GM19025 (cell line): ENCODE measurements around the gene ENSA.
"Not testable (repeated sequence)": the region's sequence is repeated elsewhere in the genome, so short reads cannot be mapped to it uniquely, and the experiment has no call there.

Experiments
- ATAC-seq: cut with Tn5 transposase; IDR thresholded peaks from one replicate; pipeline ENCODE4 v1.9.1; 2021; ENCODE audit warnings: mild to moderate bottlenecking, low read depth, moderate library complexity; ENCODE audit not compliant: unreplicated experiment

Gene ENSA

GRCh38 chr1:150582371-150582770 is 47.0 kb downstream of the ENSA start:
- ATAC-seq = no peak

DNA sequence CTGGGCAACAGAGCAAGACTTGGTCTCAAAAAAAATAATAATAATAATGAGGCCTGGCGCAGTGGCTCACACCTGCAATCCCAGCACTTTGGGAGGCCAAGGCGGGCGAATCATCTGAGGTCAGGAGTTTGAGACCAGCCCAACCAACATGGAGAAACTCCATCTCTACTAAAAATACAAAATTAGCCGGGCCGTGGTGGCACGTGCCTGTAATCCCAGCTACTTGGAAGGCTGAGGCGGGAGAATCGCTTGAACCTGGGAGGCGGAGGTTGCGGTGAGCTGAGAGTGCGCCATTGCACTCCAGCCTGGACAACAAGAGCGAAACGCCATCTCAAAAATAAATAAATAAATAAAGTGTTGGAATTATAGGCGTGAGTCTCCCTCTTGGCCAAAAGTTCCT is 47.5 kb downstream of the ENSA start:
- ATAC-seq = not testable (repeated sequence)

GRCh38 chr1:150581437-150581836 is 48.0 kb downstream of the ENSA start:
- not testable (repeated sequence) for ATAC-seq

- not testable (repeated sequence) for ATAC-seq
Observed at GRCh38 chr1:150580966-150581365, 48.4 kb downstream of the ENSA start.

GRCh38 chr1:150579945-150580642 is 49.3 kb downstream of the ENSA start:
- ATAC-seq = no peak

- peak; percentile 81 for ATAC-seq
Observed at GRCh38 chr1:150579110-150579944, 50.1 kb downstream of the ENSA start, which contains the start of gene MCL1. Gene MCL1 (minus strand): TSS chr1:150579610. CDS start chr1:150579530, 80 bp downstream.

DNA sequence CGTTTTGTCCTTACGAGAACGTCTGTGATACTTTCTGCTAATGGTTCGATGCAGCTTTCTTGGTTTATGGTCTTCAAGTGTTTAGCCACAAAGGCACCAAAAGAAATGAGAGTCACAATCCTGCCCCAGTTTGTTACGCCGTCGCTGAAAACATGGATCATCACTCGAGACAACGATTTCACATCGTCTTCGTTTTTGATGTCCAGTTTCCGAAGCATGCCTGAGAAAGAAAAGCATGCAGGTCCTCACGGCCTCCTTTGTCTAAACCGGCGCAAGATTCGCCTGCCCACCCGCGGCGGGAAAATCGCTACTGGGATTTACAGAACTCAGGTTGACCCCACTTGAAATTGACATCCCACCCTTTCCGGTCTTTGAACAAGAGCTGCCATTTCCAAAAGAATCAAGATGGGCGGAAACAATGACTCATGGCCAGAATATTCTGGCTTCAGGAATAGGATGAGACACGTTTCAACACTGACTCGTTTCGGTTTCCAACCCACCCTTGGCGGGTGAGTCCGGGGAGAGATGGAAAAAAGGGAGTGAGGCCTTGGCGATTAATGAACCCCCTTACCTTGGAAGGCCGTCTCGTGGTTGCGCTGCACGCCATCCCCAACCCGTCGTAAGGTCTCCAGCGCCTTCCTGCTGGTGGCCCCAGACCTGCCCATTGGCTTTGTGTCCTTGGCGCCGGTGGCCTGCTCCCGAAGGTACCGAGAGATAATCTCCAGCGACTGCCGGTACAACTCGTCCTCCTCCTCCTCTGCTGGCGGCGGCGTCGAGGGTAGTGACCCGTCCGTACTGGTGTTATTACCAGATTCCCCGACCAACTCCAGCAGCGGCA is 50.9 kb downstream of the ENSA start:
- ATAC-seq = no peak

DNA sequence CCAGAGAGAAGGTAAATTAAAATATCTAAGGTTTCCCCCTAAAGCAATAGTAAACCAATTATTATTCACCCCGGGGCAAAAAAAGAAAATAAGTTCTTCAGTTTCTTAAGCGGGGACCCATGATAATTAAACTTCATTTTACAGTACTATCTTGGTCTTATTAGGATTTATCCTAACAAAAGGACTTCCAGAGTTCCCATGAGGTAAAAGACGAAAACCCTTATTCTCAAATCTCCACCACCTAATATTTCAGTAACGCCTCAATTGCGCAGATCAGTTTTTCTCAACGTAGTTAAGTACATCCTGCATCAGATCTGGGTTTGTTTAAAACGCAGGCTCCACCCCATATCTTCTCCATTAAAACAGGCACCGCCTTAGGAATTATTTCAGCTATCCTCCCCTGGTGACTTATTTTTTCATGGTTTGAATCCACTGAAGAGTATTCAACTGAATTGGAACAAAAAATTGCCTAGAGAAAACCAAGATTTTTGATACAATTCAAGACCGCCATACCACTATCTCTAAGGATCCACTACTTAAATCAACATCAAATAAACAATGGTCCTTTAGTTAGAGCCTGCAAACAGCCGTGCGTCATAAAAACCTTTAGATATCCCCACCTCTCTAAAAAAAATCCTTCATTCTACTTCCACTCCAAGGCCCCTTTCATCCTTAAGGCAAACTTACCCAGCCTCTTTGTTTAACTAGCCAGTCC is 51.7 kb downstream of the ENSA start:
- no peak for ATAC-seq

- ATAC-seq = no peak
Observed at GRCh38 chr1:150576794-150577556, 52.4 kb downstream of the ENSA start.

- no peak for ATAC-seq
Observed at GRCh38 chr1:150576367-150576711, 53.1 kb downstream of the ENSA start.

- no peak for ATAC-seq
Observed at GRCh38 chr1:150575518-150576366, 53.7 kb downstream of the ENSA start.

- no peak for ATAC-seq
Observed at GRCh38 chr1:150575072-150575489, 54.3 kb downstream of the ENSA start.

DNA sequence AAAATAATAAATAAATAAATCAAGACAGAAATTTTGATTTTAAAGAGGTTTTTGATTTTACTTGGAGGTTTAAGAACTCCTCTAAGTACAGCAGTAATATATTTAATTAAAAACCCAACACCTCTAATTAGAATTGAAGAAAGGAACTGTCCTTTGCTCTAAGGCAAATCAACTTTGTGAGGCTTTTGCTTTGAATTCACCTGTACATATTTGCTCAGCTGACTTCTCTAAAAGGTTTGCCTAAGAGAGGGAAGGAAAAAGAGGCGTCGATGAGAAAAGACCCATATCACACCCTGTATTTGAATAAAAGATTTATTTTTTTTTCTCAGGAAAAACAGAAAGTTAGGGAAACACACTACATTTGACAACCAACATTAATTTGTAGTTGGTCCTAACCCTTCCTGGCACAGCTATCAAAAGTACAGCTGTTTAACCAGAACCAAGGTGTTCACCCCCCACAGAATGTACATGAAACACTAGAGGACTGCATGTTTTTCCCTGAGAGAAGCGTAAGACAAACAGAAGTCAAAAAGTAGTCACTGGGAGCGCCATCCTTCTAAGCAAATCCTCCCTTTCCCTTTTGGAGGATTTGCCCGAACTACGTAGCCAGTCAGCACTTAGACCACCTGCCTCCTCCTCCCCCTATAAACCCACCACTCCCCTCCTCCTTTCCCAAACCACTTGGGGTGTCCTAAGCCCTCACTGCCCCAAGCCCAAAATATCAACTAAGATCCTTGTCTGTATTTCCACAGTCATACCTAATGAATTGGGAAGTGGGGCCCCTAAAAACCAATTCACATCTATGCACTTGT is 54.9 kb downstream of the ENSA start:
- ATAC-seq = no peak

GRCh38 chr1:150573648-150574071 is 55.8 kb downstream of the ENSA start:
- not testable (repeated sequence) for ATAC-seq

DNA sequence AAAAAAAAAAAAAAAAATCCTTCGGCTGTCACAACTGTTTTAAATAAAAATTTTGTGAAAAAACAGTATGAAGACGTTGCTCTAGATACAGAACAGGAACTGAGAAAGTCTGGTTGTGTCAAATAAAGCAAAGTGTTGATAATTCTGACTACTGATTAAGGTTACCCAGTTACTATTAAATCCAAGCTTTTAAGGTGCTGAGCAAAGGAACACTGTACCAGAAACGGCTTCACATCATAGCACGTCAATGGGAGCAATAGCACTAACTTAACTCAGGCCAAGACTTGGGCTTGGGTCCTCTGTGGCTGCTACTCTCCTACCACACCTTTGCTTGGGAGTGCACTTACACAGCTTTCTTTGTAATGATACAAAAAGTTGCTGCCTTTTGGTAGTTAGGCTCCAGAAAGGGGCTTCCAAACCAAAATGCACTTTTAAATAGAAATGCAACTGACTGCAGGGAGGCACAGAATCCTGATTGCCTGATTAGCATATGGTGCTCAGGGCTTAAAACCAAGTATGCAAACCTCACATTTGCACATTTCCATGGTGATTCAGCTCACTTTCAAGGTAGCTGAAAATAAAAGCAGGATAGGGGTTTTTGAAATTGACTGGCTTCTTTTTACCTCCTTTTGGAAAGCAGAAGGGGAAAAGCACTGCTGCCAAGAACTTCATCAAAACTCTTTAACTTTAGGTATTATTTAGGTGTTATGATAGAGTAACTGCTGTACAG is 56.3 kb downstream of the ENSA start:
- ATAC-seq = no peak
